Gastroesophageal sphincter (tissue), 4 donors: ENCODE results near the gene NEK7. TPM values are rescaled to one million over a fixed set of nuclear protein-coding genes. Genes with fewer than 3 reads are reported as not detected.

Source experiments
- ATAC-seq: fragments of 150-250 bp; one replicate; pipeline ENCODE4 v1.9.1; 2016; ENCODE audit warnings: mild to moderate bottlenecking, moderate library complexity
- H3K27ac ChIP-seq, 4 donors: fragments of 200-600 bp; sonication (generic) in 3 of 4; 1 replicate in 3 of 4; 2 replicates in 1 of 4; pipeline ENCODE4 v1.5.1; 2016 to 2019
- H3K27me3 ChIP-seq: fragments of 200-600 bp; sonication (generic); one replicate; pipeline ENCODE4 v1.5.1; 2019
- H3K36me3 ChIP-seq, 2 donors: fragments of 200-600 bp; sonication (generic); one replicate each; pipeline ENCODE4 v1.5.1; 2019; ENCODE audit warnings: control low read depth in 1 of 2
- H3K4me1 ChIP-seq, 3 donors: fragments of 200-600 bp; sonication (generic); 1 replicate in 2 of 3; 2 replicates in 1 of 3; pipeline ENCODE4 v1.5.1; 2016 to 2019; ENCODE audit warnings: control low read depth in 2 of 3
- H3K4me3 ChIP-seq, 2 donors: fragments of 200-600 bp; sonication (generic); one replicate each; pipeline ENCODE4 v1.5.1; 2019; ENCODE audit warnings: mild to moderate bottlenecking in 1 of 2, moderate library complexity in 1 of 2
- H3K9me3 ChIP-seq, 3 donors: fragments of 200-600 bp; sonication (generic); one replicate each; pipeline ENCODE4 v1.5.1; 2017 to 2019; ENCODE audit warnings: control low read depth in 2 of 3
- CTCF ChIP-seq, 4 experiments: fragments of 200-600 bp in 2 of 4; fragments of 450-650 bp in 2 of 4; sonication (generic) in 1 of 4; IDR thresholded peaks; one replicate each; pipeline ENCODE4 v1.5.1; 2017 to 2019; ENCODE audit warnings: antibody characterized with exemption in 4 of 4, mild to moderate bottlenecking in 2 of 4, moderate library complexity in 2 of 4
- EP300 ChIP-seq: sonication (generic); formaldehyde crosslinking; IDR thresholded peaks from one replicate; pipeline ENCODE4 v1.6.1; 2017; ENCODE audit warnings: antibody characterized with exemption, mild to moderate bottlenecking
- POLR2A ChIP-seq, 2 donors: fragments of 450-650 bp; IDR thresholded peaks; one replicate each; pipeline ENCODE4 v1.6.1; 2017; ENCODE audit warnings: antibody characterized with exemption in 2 of 2, mild to moderate bottlenecking in 2 of 2, moderate library complexity in 1 of 2
- POLR2AphosphoS5 ChIP-seq: sonication (generic); formaldehyde crosslinking; IDR thresholded peaks from one replicate; pipeline ENCODE4 v1.6.1; 2017; ENCODE audit warnings: antibody characterized with exemption
- WGBS, 2 donors: methylation state at CpG; one replicate each; pipeline ENCODE4 v1.1.5; 2018; ENCODE audit warnings: low coverage in 1 of 2; 5-methylcytosine and 5-hydroxymethylcytosine counted together
- total RNA-seq, 4 donors: library from RNA; depleted of rRNA; stranded (reverse); fragments of >200 nt; gene quantifications; one replicate each; pipeline ENCODE4 v1.1.0, GENCODE V29; 2016

The NEK7 gene
- total RNA-seq, 4 donors from 2014 or later: 114 to 250 (median 181) TPM

GRCh38 chr1:198228925-198229324 is 72.1 kb downstream of the NEK7 start:
- H3K4me1 ChIP-seq: peaks cover 0 to 10% (median 0%) of the 10 kb centered on the region in 3 donors
- WGBS, 2 donors: 68 to 100% methylated on average over 2 of the region's 2 CpGs
- H3K27ac ChIP-seq: no peak overlapping the region
- no peaks in the 10 kb centered on the region for H3K36me3 ChIP-seq
- no peaks in the 10 kb centered on the region for H3K27me3 ChIP-seq
- ATAC-seq: no peak
- no peaks in the 10 kb centered on the region for H3K9me3 ChIP-seq
- H3K4me3 ChIP-seq: no peak overlapping the region
- no peak for TF ChIP-seq EP300

GRCh38 chr1:198231779-198232178 is 75.0 kb downstream of the NEK7 start:
- WGBS, 2 donors: 76 to 80% methylated on average over 3 of the region's 3 CpGs
- no peak for ATAC-seq
- peaks cover 0 to 23% (median 8%) of the 10 kb centered on the region in 3 donors for H3K4me1 ChIP-seq
- H3K4me3 ChIP-seq: no peak overlapping the region
- H3K27me3 ChIP-seq: no peaks in the 10 kb centered on the region
- TF ChIP-seq CTCF (IDR thresholded peaks at IDR 0.05) (no peak), POLR2A (IDR thresholded peaks at IDR 0.05) (no peak), EP300 (no peak), POLR2AphosphoS5 (no peak)
- no peaks in the 10 kb centered on the region for H3K9me3 ChIP-seq
- peaks cover 0 to 5% of the 10 kb centered on the region in 2 donors for H3K36me3 ChIP-seq
- H3K27ac ChIP-seq: no peak overlapping the region

- no peak for TF ChIP-seq EP300
- H3K9me3 ChIP-seq: no peaks in the 10 kb centered on the region
- WGBS, 2 donors: 100% methylated on average over 1 of the region's 1 CpG
- no peak overlapping the region for H3K4me3 ChIP-seq
- no peak for ATAC-seq
- no peaks in the 10 kb centered on the region for H3K27me3 ChIP-seq
- H3K4me1 ChIP-seq: peaks cover 0 to 23% (median 8%) of the 10 kb centered on the region in 3 donors
- H3K27ac ChIP-seq: no peak overlapping the region
- H3K36me3 ChIP-seq: peaks cover 0 to 6% of the 10 kb centered on the region in 2 donors
These were observed 75.6 kb downstream of the NEK7 start for GRCh38 chr1:198232378-198232777.

GRCh38 chr1:198232940-198233675 is 76.3 kb downstream of the NEK7 start:
- TF ChIP-seq EP300 (no peak), POLR2AphosphoS5 (no peak), POLR2A (IDR thresholded peaks at IDR 0.05) (no peak)
- Histone ChIP-seq H3K27ac (no peak overlapping the region), H3K9me3 (no peaks in the 10 kb centered on the region), H3K4me3 (no peak overlapping the region), H3K4me1 (peaks cover 0 to 23% (median 8%) of the 10 kb centered on the region in 3 donors), H3K27me3 (no peaks in the 10 kb centered on the region), H3K36me3 (peaks cover 0 to 6% of the 10 kb centered on the region in 2 donors)
- no peak for ATAC-seq
- WGBS, 2 donors: 74 to 93% methylated on average over 2 to 3 of the region's 3 CpGs

- H3K4me3 ChIP-seq: no peak overlapping the region
- no peak overlapping the region for H3K27ac ChIP-seq
- 3 to 19% methylated on average over 4 to 5 of the region's 5 CpGs for WGBS, 2 donors
- H3K4me1 ChIP-seq: peaks cover 0 to 23% (median 8%) of the 10 kb centered on the region in 3 donors
- no peak for ATAC-seq
- no peaks in the 10 kb centered on the region for H3K27me3 ChIP-seq
- H3K9me3 ChIP-seq: no peaks in the 10 kb centered on the region
- peaks cover 0 to 6% of the 10 kb centered on the region in 2 donors for H3K36me3 ChIP-seq
- TF ChIP-seq EP300: no peak
- no peak for TF ChIP-seq POLR2A (IDR thresholded peaks at IDR 0.05)
- TF ChIP-seq POLR2AphosphoS5: no peak
- TF ChIP-seq CTCF (IDR thresholded peaks at IDR 0.05): no peak
These were observed 77.9 kb downstream of the NEK7 start for GRCh38 chr1:198234520-198235251.

DNA sequence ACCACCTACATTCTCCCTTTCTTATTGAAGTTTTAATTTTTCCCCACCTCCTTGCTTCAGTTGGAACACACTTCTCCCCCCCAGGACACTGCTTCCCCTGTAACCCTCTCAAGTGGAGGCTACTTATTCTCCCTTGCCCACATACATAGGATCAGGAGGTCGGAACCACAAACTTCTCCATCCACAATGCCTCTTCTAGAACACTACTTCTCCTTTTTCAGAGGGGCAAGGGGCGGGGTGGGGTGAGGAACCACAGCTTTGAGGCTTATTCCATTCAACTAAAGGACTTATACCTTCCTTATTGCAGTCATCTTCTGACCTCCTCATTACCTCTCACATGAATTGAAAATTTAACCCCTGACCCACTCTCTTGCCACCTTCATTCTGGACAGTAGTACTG is 81.3 kb downstream of the NEK7 start:
- Histone ChIP-seq H3K9me3 (no peaks in the 10 kb centered on the region), H3K4me1 (peaks cover 0 to 19% (median 8%) of the 10 kb centered on the region in 3 donors), H3K27me3 (no peaks in the 10 kb centered on the region), H3K36me3 (peaks cover 0 to 6% of the 10 kb centered on the region in 2 donors), H3K4me3 (no peak overlapping the region), H3K27ac (no peak overlapping the region)
- ATAC-seq: no peak
- WGBS, 2 donors: 67 to 100% methylated on average over 2 of the region's 2 CpGs
- no peak for TF ChIP-seq POLR2AphosphoS5
- TF ChIP-seq CTCF (IDR thresholded peaks at IDR 0.05): no peak
- TF ChIP-seq EP300: no peak
- no peak for TF ChIP-seq POLR2A (IDR thresholded peaks at IDR 0.05)
